Tongue (tissue), 2 donors: ENCODE data around the gene MCTP1. TPM values are rescaled to one million over a fixed set of nuclear protein-coding genes. Genes with fewer than 3 reads are reported as not detected.
"Not testable (repeated sequence)": the region's sequence is repeated elsewhere in the genome, so short reads cannot be mapped to it uniquely, and the experiment has no call there.

Experiments
- DNase-seq: peaks from one replicate; pipeline ENCODE4 v3.0.0-alpha.2; 2015
- total RNA-seq: library from RNA; depleted of rRNA; stranded (reverse); fragments of >200 nt; gene quantifications from one replicate; pipeline ENCODE4 v1.2.3, GENCODE V29; 2014

The MCTP1 gene
- total RNA-seq, 1 donor from 2014 or later = 41.4 TPM

DNA sequence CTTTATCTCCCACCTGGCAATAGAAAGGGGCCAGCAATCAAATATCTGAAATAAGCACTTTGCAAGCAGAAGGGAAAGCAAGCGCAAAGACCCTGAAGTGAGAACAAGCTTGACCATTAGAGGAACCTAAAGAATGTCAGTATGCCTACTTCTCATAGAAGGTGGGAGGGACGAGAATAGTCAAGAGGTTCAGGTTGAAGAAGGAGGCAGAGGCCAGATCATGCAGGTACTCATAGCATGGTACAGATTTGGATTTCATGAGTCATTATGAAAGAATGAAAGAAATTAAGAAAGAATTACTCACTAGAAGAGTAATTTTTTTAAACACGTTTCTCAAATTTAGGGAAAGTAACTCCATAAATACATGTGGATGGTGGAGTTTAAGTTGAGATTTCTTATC is 33.7 kb downstream of the MCTP1 start:
- no peak for DNase-seq

GRCh38 chr5:95244479-95244878 is 40.4 kb downstream of the MCTP1 start:
- no peak for DNase-seq

DNA sequence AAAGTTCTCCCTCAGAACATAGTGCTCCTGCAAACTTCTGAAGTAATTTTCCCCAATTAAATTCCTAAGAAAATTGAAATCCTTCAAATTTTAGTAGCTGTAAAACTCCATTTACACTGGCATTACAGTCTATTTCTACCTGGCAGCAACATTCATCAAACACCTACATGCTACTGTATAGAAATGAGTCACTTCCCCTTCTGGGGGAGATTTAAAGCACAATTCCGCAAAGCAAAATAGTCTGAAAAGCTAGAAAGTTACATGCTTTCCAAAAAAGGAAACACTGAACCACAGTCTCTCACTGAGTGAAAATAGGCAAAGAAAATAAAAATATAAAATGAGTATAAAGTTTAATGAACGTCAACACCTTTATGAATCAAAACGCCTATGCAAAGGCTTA is 43.3 kb downstream of the MCTP1 start:
- no peak for DNase-seq

GRCh38 chr5:95241161-95241560 is 43.7 kb downstream of the MCTP1 start:
- no peak for DNase-seq

- DNase-seq = peak; percentile 49
These were observed 46.2 kb downstream of the MCTP1 start for GRCh38 chr5:95238560-95239325.

- DNase-seq = no peak
These were observed 47.6 kb downstream of the MCTP1 start for GRCh38 chr5:95237324-95237723.

- DNase-seq = no peak
These were observed 49.4 kb downstream of the MCTP1 start for GRCh38 chr5:95235439-95235982.

GRCh38 chr5:95229646-95230045 is 55.2 kb downstream of the MCTP1 start:
- no peak for DNase-seq

- no peak for DNase-seq
These were observed 60.0 kb downstream of the MCTP1 start for GRCh38 chr5:95224701-95225459.

DNA sequence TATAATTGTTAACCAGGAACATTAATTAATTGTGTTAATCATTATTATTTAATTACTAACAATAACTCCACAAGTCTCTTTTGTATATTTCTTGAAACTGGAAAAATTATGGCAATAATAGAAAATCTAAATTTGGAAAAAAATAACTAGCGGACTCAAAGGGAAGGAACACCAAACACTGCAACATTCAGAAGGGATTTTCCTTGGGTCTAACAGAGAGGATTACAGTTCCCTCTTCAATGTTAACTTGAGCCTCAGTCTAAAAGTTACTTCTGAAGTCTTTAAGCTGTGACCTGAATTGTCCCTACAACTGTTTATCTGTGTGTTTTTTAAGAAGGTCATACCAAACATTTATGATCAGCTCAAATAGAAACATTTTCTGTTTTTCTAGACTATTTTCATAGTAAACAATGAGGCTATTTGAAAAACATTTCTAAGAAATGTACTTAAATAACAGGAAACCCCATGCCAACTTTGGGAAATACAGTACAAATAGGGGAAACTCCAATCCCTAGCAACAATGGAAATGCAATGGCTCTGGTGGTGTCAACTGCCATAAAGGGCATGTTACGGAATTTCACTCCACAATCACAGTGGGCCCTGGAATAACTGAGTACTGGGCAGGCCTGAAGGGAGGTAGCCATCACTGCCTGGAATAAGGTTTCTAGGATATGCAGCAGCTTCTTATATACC is 61.2 kb downstream of the MCTP1 start:
- no peak for DNase-seq

- no peak for DNase-seq
These were observed 62.1 kb downstream of the MCTP1 start for GRCh38 chr5:95222836-95223235.

GRCh38 chr5:95221234-95221633 is 63.7 kb downstream of the MCTP1 start:
- DNase-seq = no peak

- no peak for DNase-seq
These were observed 64.5 kb downstream of the MCTP1 start for GRCh38 chr5:95220381-95220780.

DNA sequence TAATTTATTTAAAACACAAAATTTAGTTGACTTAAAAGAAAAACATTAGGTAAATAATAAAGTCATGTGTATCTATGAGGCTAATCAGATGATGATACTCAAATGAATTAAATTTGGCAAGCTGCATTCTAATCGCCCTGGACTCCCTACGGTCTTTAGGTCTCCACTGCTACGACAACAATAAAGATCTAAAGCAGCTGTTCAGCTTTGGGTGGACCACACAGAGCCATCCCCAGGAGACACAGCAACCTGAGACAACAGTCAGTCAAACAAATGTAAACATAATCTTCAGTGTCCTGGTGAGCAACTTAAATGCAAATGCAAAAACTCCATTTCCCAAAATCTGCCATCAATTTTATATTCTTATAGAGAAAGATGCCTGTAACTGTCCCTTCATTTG is 65.5 kb downstream of the MCTP1 start:
- DNase-seq = no peak

GRCh38 chr5:95217881-95218280 is 67.0 kb downstream of the MCTP1 start:
- no peak for DNase-seq

DNA sequence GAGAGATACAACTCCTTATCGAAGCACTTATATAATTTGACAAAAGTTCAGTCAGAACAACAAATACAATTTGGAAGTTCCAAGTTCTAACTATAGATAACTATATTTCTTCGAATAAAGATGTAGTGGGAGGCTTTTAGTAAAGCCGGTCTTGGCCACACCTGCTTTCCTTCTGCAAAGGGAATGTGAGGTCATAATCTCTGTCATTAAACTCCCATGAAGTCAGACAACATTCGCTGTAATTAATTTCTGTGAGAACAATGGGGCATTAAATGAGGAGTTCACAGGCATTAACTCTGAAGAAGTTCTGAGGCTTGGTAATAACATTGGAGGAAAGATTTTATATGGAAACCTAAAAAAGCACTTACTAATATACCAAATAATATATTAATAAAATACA is 67.5 kb downstream of the MCTP1 start:
- DNase-seq = no peak

- peak; percentile 67 for DNase-seq
These were observed 68.5 kb downstream of the MCTP1 start for GRCh38 chr5:95216136-95216955.

DNA sequence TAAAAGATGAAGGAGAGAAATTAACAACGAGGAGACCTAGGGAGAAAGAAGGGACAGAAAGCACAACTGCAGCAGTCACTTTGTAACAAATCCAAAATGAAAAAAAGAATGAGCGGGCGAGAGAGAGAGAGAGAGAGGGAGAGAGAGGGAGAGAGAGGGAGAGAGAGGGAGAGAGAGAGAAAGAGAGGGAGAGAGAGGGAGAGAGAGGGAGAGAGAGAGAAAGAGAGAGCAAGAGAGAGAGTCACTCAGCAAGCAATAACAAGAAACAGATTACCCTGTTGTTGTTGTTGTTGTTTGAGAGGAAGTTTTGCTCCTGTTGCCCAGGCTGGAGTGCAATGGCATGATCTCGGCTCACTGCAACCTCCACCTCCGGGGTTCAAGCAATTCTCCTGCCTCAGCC is 77.1 kb downstream of the MCTP1 start:
- DNase-seq = not testable (repeated sequence)

DNA sequence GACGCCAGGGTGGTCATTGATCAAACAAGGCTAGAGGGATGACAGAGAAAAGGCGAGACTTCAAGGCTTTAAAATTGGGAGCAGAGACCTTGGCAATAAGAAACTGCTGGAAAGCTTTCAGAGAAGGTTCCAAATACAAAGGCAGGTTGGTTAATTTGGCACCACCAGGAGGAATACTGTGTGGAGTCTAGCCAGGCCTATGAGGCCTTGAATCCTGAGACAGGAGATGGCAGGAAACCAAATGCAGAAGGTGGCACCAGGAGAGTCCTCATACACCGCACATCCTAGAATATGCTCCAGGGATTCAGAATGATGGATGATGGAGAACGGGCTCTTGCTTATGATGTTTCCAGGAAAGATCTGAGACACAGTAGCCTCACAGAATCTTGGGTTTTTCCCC is 90.0 kb downstream of the MCTP1 start:
- no peak for DNase-seq

DNA sequence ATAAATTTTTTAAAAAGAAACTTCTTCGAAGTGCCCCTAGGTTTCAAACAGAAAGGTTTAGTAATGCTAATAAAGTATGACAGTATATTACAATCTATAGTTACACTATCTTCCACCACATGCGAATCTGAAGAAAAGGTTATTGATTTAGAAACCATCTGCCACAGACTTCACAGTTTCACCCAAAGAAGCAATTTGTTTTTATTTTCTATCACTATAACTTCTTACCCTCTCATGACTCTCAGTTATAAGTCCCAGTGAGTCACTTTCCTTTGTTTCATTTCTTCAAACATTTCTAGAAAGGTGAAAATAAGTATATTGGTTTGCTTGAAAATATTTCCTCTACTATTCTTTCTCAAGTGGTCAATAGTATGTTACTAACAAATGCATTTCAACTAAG is 93.6 kb downstream of the MCTP1 start:
- no peak for DNase-seq

DNA sequence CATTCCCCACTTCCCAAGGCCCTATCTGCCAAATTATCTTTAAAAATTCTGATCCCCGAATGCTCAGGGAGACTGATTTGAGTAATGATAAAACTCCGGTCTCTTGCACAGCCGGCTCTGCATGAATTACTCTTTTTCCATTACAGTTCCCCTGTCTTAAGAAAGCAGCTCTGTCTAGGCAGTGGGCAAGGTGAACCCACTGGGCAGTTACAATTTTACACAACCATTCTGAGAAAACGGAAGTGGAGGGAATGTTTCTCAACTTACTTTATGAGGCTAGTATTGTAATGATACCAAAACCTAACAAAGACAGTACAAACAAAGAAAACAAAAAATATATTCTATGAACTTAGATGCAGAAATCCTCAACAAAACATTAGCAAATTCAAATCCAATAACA is 100.0 kb downstream of the MCTP1 start:
- no peak for DNase-seq

- no peak for DNase-seq
These were observed 103.2 kb downstream of the MCTP1 start for GRCh38 chr5:95181644-95182043.
